Endothelial cell of umbilical vein (primary cell): ENCODE measurements around the gene PLXNA3. TPM values are rescaled to one million over a fixed set of nuclear protein-coding genes. Genes with fewer than 3 reads are reported as not detected.

Source experiments
- BruUV-seq: library from RNA; stranded (reverse); fragments of 400-500 nt; replicated peaks from 2 replicates; lab custom pipeline; 2021; lab: Mats Ljungman, UMichigan
- CTCF ChIA-PET: fragments of 300-600, 350-600 bp; sonication (Branson Sonifier 250); formaldehyde crosslinking; loops from one replicate; lab custom pipeline; 2021; ENCODE audit warnings: antibody characterized with exemption, inconsistent platforms; lab: Charles Lee
- POLR2A ChIA-PET: fragments of 300-600, 350-600 bp; sonication (Branson Sonifier 250); formaldehyde crosslinking; loops from one replicate; lab custom pipeline; 2021; ENCODE audit warnings: antibody characterized with exemption, inconsistent platforms; lab: Charles Lee
- DNase-seq: peaks from one replicate; pipeline ENCODE4 v3.0.0-alpha.2; 2011; ENCODE audit warnings: low read depth, low spot score
- FAIRE-seq: peaks from 2 replicates; lab custom pipeline; 2011; peaks lifted over from hg19 to GRCh38; lab: Jason Lieb, UNC
- H2AFZ ChIP-seq: 2 replicates; pipeline ENCODE4 v1.6.0; 2012; ENCODE audit warnings: low read depth, low read length, control low read depth, inconsistent platforms
- H3K27ac ChIP-seq: 2 replicates; pipeline ENCODE4 v1.5.1; 2011; ENCODE audit warnings: low read depth, mild to moderate bottlenecking, control low read depth, low read length, moderate library complexity; ENCODE audit not compliant: insufficient read depth
- H3K27me3 ChIP-seq, 2 experiments: 2 replicates each; pipeline versions ENCODE4 v1.6.0 to v1.6.1; 2011; ENCODE audit warnings: low read length in 2 of 2, mixed read lengths in 1 of 2; ENCODE audit not compliant: control insufficient read depth in 2 of 2, insufficient read depth in 2 of 2
- H3K36me3 ChIP-seq, 2 experiments: 2 replicates in 1 of 2; 3 replicates in 1 of 2; pipeline ENCODE4 v1.5.1; 2011; ENCODE audit warnings: low read length in 2 of 2, mild to moderate bottlenecking in 1 of 2, moderate library complexity in 1 of 2; ENCODE audit not compliant: control insufficient read depth in 2 of 2, insufficient read depth in 2 of 2; ENCODE audit errors: extremely low read depth in 1 of 2
- H3K4me1 ChIP-seq: 3 replicates; pipeline ENCODE4 v1.5.1; 2011; ENCODE audit warnings: mild to moderate bottlenecking, low read length; ENCODE audit not compliant: control insufficient read depth, insufficient read depth; ENCODE audit errors: extremely low read depth
- H3K4me2 ChIP-seq: 2 replicates; pipeline ENCODE4 v1.6.1; 2011; ENCODE audit warnings: low read length, control low read depth, mixed read lengths; ENCODE audit not compliant: insufficient read depth
- H3K4me3 ChIP-seq, 3 experiments: fragments of 200-600 bp in 1 of 3; sonication (generic), shearing (Covaris generic) in 1 of 3; replicated peaks in 1 of 3; 2 replicates each; pipeline ENCODE4 v1.5.1; 2011 to 2016; ENCODE audit warnings: control low read depth in 3 of 3, low read length in 3 of 3, mild to moderate bottlenecking in 2 of 3, inconsistent platforms in 1 of 3, low read depth in 1 of 3, moderate library complexity in 1 of 3; ENCODE audit not compliant: insufficient read depth in 1 of 3
- H3K79me2 ChIP-seq: 2 replicates; pipeline ENCODE4 v1.6.0; 2012; ENCODE audit warnings: low read length, inconsistent platforms; ENCODE audit not compliant: control insufficient read depth, insufficient read depth
- H3K9ac ChIP-seq: replicated peaks from 2 replicates; pipeline ENCODE3; 2011; ENCODE audit warnings: low read length, control low read depth; ENCODE audit not compliant: insufficient read depth; ENCODE audit errors: extremely low read depth
- H3K9me1 ChIP-seq: replicated peaks from 3 replicates; pipeline ENCODE4 v1.6.0; 2011; ENCODE audit warnings: mild to moderate bottlenecking, low read length; ENCODE audit not compliant: control insufficient read depth, insufficient read depth; ENCODE audit errors: extremely low read depth
- H3K9me3 ChIP-seq: replicated peaks from 2 replicates; pipeline ENCODE4 v1.5.1; 2012; ENCODE audit warnings: low read length, inconsistent platforms; ENCODE audit not compliant: control insufficient read depth, insufficient read depth
- H4K20me1 ChIP-seq: replicated peaks from 2 replicates; pipeline ENCODE3; 2011; ENCODE audit warnings: mild to moderate bottlenecking, low read length; ENCODE audit not compliant: control insufficient read depth, insufficient read depth; ENCODE audit errors: extremely low read depth
- EZH2 ChIP-seq: IDR thresholded peaks from 2 replicates; pipeline ENCODE4 v1.6.1; 2012; ENCODE audit warnings: borderline replicate concordance, low read depth, mild to moderate bottlenecking, moderate library complexity, low read length, inconsistent platforms; ENCODE audit not compliant: severe bottlenecking
- FOS ChIP-seq: IDR thresholded peaks from 2 replicates; pipeline ENCODE4 v1.6.1; 2011; ENCODE audit warnings: mild to moderate bottlenecking, low read length, moderate library complexity, borderline replicate concordance; ENCODE audit not compliant: insufficient read depth
- GATA2 ChIP-seq: IDR thresholded peaks from 2 replicates; pipeline ENCODE4 v1.7.0; 2011; ENCODE audit warnings: low read depth, mild to moderate bottlenecking, moderate library complexity, mixed read lengths, low read length; ENCODE audit not compliant: insufficient read length, insufficient read depth
- JUN ChIP-seq: IDR thresholded peaks from 2 replicates; pipeline ENCODE4 v1.6.1; 2011; ENCODE audit warnings: borderline replicate concordance, low read depth; ENCODE audit not compliant: insufficient read length, insufficient read depth
- MYC ChIP-seq: IDR thresholded peaks from one replicate; pipeline ENCODE4 v1.6.1; 2011; ENCODE audit warnings: mild to moderate bottlenecking, low read depth, low read length
- POLR2A ChIP-seq: IDR thresholded peaks from 2 replicates; pipeline ENCODE4 v1.6.1; 2012; ENCODE audit warnings: low read depth, mild to moderate bottlenecking, control low read depth, low read length
- POLR2AphosphoS5 ChIP-seq: IDR thresholded peaks from 2 replicates; pipeline ENCODE4 v1.6.1; 2012; ENCODE audit warnings: low read depth, mild to moderate bottlenecking, control low read depth, low read length, moderate library complexity; ENCODE audit not compliant: insufficient read depth
- dilution Hi-C: fragments of 300-500 bp; cut with MboI; formaldehyde crosslinking; loops from one replicate; pipeline ENCODE4 v1.15.0; 2019; ENCODE audit warnings: low sequenced_read_pairs; ENCODE audit not compliant: extremely low pct_ligation_motif_present
- intact Hi-C: fragments of 100-400 bp; cut with micrococcal nuclease; formaldehyde crosslinking; loops from one replicate; pipeline ENCODE4 v1.10.0; 2022
- polyA plus RNA-seq, 4 experiments: library from polyadenylated mRNA; depleted of rRNA in 3 of 4; stranded (reverse) in 3 of 4; unstranded in 1 of 4; fragments of >200 nt; gene quantifications; 2 replicates each; pipeline versions ENCODE4 v1.2.1 to v1.2.3, GENCODE V29; 2011 to 2012; ENCODE audit warnings: missing spikeins in 1 of 4
- total RNA-seq: library from RNA; stranded (reverse); gene quantifications from 2 replicates; pipeline ENCODE4 v1.2.3, GENCODE V29; 2021
- TF ChIP-seq, protein P1 (sequence below): IDR thresholded peaks from 2 replicates; pipeline ENCODE4 v1.6.1; 2011; ENCODE audit not compliant: insufficient read depth, insufficient read length
- TF ChIP-seq, protein P2 (sequence below), 2 donors: IDR thresholded peaks; 1 replicate in 1 of 2; 2 replicates in 1 of 2; pipeline ENCODE4 v1.5.1; 2011; ENCODE audit warnings: low read length in 2 of 2, mild to moderate bottlenecking in 2 of 2, moderate library complexity in 2 of 2, control low read depth in 1 of 2, inconsistent platforms in 1 of 2, low read depth in 1 of 2; ENCODE audit not compliant: insufficient read depth in 1 of 2; ENCODE audit errors: extremely low read depth in 1 of 2

Gene PLXNA3
- total and polyA plus RNA-seq, 2 donors (not counting 3 experiments of a cell fraction or from before 2014, with no cell fraction given) = 56.8 to 58.6 TPM

DNA sequence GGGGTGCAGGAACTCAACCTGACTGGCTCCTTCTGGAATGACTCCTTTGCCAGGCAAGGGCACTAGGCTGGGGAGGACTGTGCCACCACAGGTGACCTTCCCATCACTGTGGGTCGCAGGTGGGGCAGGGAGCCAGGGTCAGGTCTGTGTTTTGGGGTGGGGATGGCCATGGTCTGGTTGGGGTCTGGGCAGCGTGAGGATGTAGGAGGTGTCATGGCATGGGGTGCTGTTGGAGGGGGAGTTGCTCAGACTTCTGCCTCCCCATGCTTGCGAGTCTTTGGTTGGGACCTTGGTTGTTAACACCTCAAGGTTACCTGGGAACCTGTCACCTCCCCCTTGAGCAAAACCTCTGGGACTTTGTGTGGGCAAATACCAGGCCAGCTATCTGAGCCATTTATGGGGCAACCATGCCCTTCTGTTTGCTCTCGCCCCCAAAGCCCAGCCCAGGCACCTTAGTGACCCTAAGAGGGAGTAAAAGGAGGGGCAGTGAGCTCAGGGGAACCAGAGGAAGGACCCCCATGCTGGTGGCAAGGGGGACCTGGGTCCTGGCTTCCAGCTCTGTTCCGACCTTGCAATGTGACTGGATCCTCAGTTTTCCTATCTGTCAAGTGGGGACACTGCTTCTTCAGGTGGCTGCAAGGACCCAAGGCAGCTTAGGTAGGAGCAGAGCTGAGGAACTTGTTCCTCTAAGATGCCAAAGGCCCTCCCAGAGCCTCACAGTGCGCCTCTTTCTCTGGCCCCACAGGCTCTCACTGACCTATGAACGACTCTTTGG is 23.5 kb upstream of the PLXNA3 start:
- H3K9me3 ChIP-seq = no peaks in the 10 kb centered on the region
- H3K79me2 ChIP-seq = peaks cover 41% of the 10 kb centered on the region
- H3K4me2 ChIP-seq = no peak overlapping the region
- no peak overlapping the region for H3K27ac ChIP-seq
- intact Hi-C loops = no loop called here
- peaks cover 2 to 26% of the 10 kb centered on the region in 2 experiments for H3K36me3 ChIP-seq
- H3K27me3 ChIP-seq = no peaks in the 10 kb centered on the region
- no peaks in the 10 kb centered on the region for H4K20me1 ChIP-seq
- TF ChIP-seq, protein P1, sequence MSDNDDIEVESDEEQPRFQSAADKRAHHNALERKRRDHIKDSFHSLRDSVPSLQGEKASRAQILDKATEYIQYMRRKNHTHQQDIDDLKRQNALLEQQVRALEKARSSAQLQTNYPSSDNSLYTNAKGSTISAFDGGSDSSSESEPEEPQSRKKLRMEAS = no peak
- no peak for TF ChIP-seq FOS
- TF ChIP-seq JUN = no peak
- no peak for TF ChIP-seq POLR2AphosphoS5
- TF ChIP-seq POLR2A = no peak
- TF ChIP-seq EZH2 = no peak
- TF ChIP-seq, protein P2, sequence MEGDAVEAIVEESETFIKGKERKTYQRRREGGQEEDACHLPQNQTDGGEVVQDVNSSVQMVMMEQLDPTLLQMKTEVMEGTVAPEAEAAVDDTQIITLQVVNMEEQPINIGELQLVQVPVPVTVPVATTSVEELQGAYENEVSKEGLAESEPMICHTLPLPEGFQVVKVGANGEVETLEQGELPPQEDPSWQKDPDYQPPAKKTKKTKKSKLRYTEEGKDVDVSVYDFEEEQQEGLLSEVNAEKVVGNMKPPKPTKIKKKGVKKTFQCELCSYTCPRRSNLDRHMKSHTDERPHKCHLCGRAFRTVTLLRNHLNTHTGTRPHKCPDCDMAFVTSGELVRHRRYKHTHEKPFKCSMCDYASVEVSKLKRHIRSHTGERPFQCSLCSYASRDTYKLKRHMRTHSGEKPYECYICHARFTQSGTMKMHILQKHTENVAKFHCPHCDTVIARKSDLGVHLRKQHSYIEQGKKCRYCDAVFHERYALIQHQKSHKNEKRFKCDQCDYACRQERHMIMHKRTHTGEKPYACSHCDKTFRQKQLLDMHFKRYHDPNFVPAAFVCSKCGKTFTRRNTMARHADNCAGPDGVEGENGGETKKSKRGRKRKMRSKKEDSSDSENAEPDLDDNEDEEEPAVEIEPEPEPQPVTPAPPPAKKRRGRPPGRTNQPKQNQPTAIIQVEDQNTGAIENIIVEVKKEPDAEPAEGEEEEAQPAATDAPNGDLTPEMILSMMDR (IDR thresholded peaks at IDR 0.05; ENCODE audit: extremely low read depth in 1 of 2, insufficient read depth in 1 of 2, low read depth in 1 of 2, low read length in 2 of 2) = no peak
- TF ChIP-seq GATA2 = no peak
- no peak for TF ChIP-seq MYC
- FAIRE-seq = no peak
- DNase-seq = no peak
- POLR2A ChIA-PET = no interaction called here
- CTCF ChIA-PET = interaction anchor here (1.5 kb wide), 1 partner anchor 10 kb away, joined by 4 read pairs; no protein-coding TSS in a partner anchor
- BruUV-seq = no TSS peak
- no peak overlapping the region for H3K9ac ChIP-seq
- H3K4me3 ChIP-seq = no peak overlapping the region
- H3K4me1 ChIP-seq = peaks cover 21% of the 10 kb centered on the region
- dilution Hi-C loops = no loop called here
- H2AFZ ChIP-seq = no peak overlapping the region
- no peaks in the 10 kb centered on the region for H3K9me1 ChIP-seq
